IMR-90 (cell line): ENCODE measurements around the gene CLIC5. TPM values are rescaled to one million over a fixed set of nuclear protein-coding genes. Genes with fewer than 3 reads are reported as not detected.

ENCODE experiments used
- ATAC-seq: fragments of 200-7000 bp; cut with Tn5 transposase; 2 replicates; pipeline ENCODE4 v1.9.1; 2020; ENCODE audit warnings: low read depth, mild to moderate bottlenecking, moderate library complexity
- BruUV-seq: library from RNA; stranded (reverse); fragments of 400-500 nt; replicated peaks from 2 replicates; lab custom pipeline; 2021; lab: Mats Ljungman, UMichigan
- CTCF ChIA-PET: fragments of 300-600 bp; formaldehyde crosslinking; extraction: SDS; loops from one replicate; lab custom pipeline; 2021; ENCODE audit warnings: antibody characterized with exemption; lab: Yijun Ruan, JAX
- POLR2A ChIA-PET: fragments of 300-600 bp; sonication (Branson Sonifier 250); formaldehyde crosslinking; loops from one replicate; lab custom pipeline; 2022; ENCODE audit warnings: antibody characterized with exemption; ENCODE audit not compliant: unreplicated experiment; lab: Charles Lee
- DNase-seq: peaks from one replicate; pipeline ENCODE4 v3.0.0; 2013
- H2AFZ ChIP-seq: replicated peaks from 2 replicates; pipeline ENCODE3; 2013; ENCODE audit warnings: low read length, mild to moderate bottlenecking; ENCODE audit not compliant: poor library complexity
- H2AK5ac ChIP-seq: 2 replicates; pipeline ENCODE4 v1.6.1; 2013; ENCODE audit warnings: low read depth, low read length, inconsistent platforms
- H2AK9ac ChIP-seq: replicated peaks from 2 replicates; pipeline ENCODE3; 2013; ENCODE audit warnings: mild to moderate bottlenecking, low read depth, low read length, moderate library complexity; ENCODE audit not compliant: poor library complexity
- H2BK120ac ChIP-seq: 2 replicates; pipeline ENCODE4 v1.6.1; 2013; ENCODE audit warnings: low read depth, low read length, inconsistent platforms
- H2BK15ac ChIP-seq: 3 replicates; pipeline ENCODE4 v1.6.1; 2013; ENCODE audit warnings: low read depth, low read length, inconsistent platforms
- H2BK20ac ChIP-seq: 2 replicates; pipeline ENCODE4 v1.6.1; 2013; ENCODE audit warnings: low read depth, mild to moderate bottlenecking, inconsistent platforms, low read length, moderate library complexity
- H2BK5ac ChIP-seq: 2 replicates; pipeline ENCODE4 v1.6.1; 2013; ENCODE audit warnings: mild to moderate bottlenecking, low read depth, low read length, inconsistent platforms; ENCODE audit not compliant: poor library complexity, severe bottlenecking
- H3K14ac ChIP-seq: replicated peaks from 2 replicates; pipeline ENCODE4 v1.6.1; 2013; ENCODE audit warnings: low read depth, low read length, inconsistent platforms
- H3K18ac ChIP-seq: 2 replicates; pipeline ENCODE4 v1.6.1; 2013; ENCODE audit warnings: low read depth, low read length, control low read depth
- H3K23ac ChIP-seq: 2 replicates; pipeline ENCODE4 v1.6.1; 2013; ENCODE audit warnings: low read depth, low read length, inconsistent platforms
- H3K27ac ChIP-seq: 2 replicates; pipeline ENCODE4 v1.5.1; 2013; ENCODE audit warnings: mild to moderate bottlenecking, control low read depth, low read length; ENCODE audit not compliant: insufficient read depth
- H3K27me3 ChIP-seq: 2 replicates; pipeline ENCODE4 v1.6.1; 2013; ENCODE audit warnings: low read length; ENCODE audit not compliant: control insufficient read depth, insufficient read depth
- H3K36me3 ChIP-seq: 2 replicates; pipeline ENCODE4 v1.6.1; 2013; ENCODE audit warnings: low read length, mixed read lengths; ENCODE audit not compliant: control insufficient read depth, insufficient read depth
- H3K4ac ChIP-seq: 2 replicates; pipeline ENCODE4 v1.6.1; 2013; ENCODE audit warnings: low read depth, low read length, inconsistent platforms
- H3K4me1 ChIP-seq: 2 replicates; pipeline ENCODE4 v1.6.1; 2013; ENCODE audit warnings: low read length, mixed read lengths; ENCODE audit not compliant: control insufficient read depth, insufficient read depth
- H3K4me2 ChIP-seq: 2 replicates; pipeline ENCODE4 v1.6.1; 2013; ENCODE audit warnings: low read depth, mild to moderate bottlenecking, control low read depth, low read length, moderate library complexity
- H3K4me3 ChIP-seq: 2 replicates; pipeline ENCODE4 v1.5.1; 2013; ENCODE audit warnings: low read depth, mild to moderate bottlenecking, control low read depth, low read length, moderate library complexity; ENCODE audit not compliant: insufficient read depth
- H3K56ac ChIP-seq: 2 replicates; pipeline ENCODE4 v1.6.1; 2013; ENCODE audit warnings: low read length, inconsistent platforms; ENCODE audit not compliant: insufficient read depth; ENCODE audit errors: extremely low read depth
- H3K79me1 ChIP-seq, 2 experiments: 2 replicates each; pipeline ENCODE4 v1.6.1; 2013; ENCODE audit warnings: low read length in 2 of 2, inconsistent platforms in 1 of 2, low read depth in 1 of 2
- H3K9ac ChIP-seq: 2 replicates; pipeline ENCODE4 v1.6.1; 2013; ENCODE audit warnings: low read depth, low read length, control low read depth
- H3K9me1 ChIP-seq: 2 replicates; pipeline ENCODE4 v1.6.1; 2013; ENCODE audit warnings: low read length, inconsistent platforms; ENCODE audit not compliant: insufficient read depth
- H3K9me3 ChIP-seq: 2 replicates; pipeline ENCODE4 v1.6.1; 2013; ENCODE audit warnings: low read length; ENCODE audit not compliant: control insufficient read depth, insufficient read depth
- H4K20me1 ChIP-seq: 2 replicates; pipeline ENCODE4 v1.6.1; 2013; ENCODE audit warnings: low read length, inconsistent platforms; ENCODE audit not compliant: insufficient read depth
- H4K5ac ChIP-seq: 2 replicates; pipeline ENCODE4 v1.6.1; 2013; ENCODE audit warnings: mild to moderate bottlenecking, low read depth, low read length, control low read depth
- H4K8ac ChIP-seq, 2 experiments: 2 replicates each; pipeline ENCODE4 v1.6.1; 2013; ENCODE audit warnings: low read depth in 2 of 2, low read length in 2 of 2, control low read depth in 1 of 2, inconsistent platforms in 1 of 2
- H4K91ac ChIP-seq: 2 replicates; pipeline ENCODE4 v1.6.1; 2013; ENCODE audit warnings: low read depth, low read length, inconsistent platforms; ENCODE audit not compliant: insufficient read depth
- CHD1 ChIP-seq: IDR thresholded peaks from 2 replicates; pipeline ENCODE4 v1.6.1; 2012; ENCODE audit warnings: low read depth, low read length, improper control_type of control experiment
- MAZ ChIP-seq: IDR thresholded peaks from 2 replicates; pipeline ENCODE4 v1.6.1; 2012; ENCODE audit warnings: low read depth, mild to moderate bottlenecking, low read length, improper control_type of control experiment, moderate library complexity, borderline replicate concordance
- NFE2L2 ChIP-seq: fragments of 150-350 bp; IDR thresholded peaks from 2 replicates; pipeline ENCODE4 v1.6.1; 2016; ENCODE audit warnings: low read depth, mild to moderate bottlenecking, low read length
- POLR2A ChIP-seq: IDR thresholded peaks from 2 replicates; pipeline ENCODE4 v1.6.1; 2012; ENCODE audit warnings: mild to moderate bottlenecking, low read depth, low read length
- RCOR1 ChIP-seq: IDR thresholded peaks from 2 replicates; pipeline ENCODE4 v1.6.1; 2012; ENCODE audit warnings: mild to moderate bottlenecking, low read length, improper control_type of control experiment; ENCODE audit not compliant: insufficient replicate concordance
- RFX5 ChIP-seq: IDR thresholded peaks from 2 replicates; pipeline ENCODE4 v1.8.0; 2012; ENCODE audit warnings: low read depth, mild to moderate bottlenecking, low read length, moderate library complexity
- SMC3 ChIP-seq: fragments of 150-350 bp; IDR thresholded peaks from 2 replicates; pipeline ENCODE4 v1.6.1; 2016; ENCODE audit warnings: low read depth, mild to moderate bottlenecking, antibody characterized with exemption, low read length, moderate library complexity
- WGBS, 2 experiments: methylation state at CpG; one replicate each; pipeline versions ENCODE4 v1.1.5 to v1.1.7; 2013; ENCODE audit warnings: missing lambda C conversion rate in 2 of 2; ENCODE audit not compliant: insufficient read length in 1 of 2; ENCODE audit errors: extremely low coverage in 2 of 2; 5-methylcytosine and 5-hydroxymethylcytosine counted together
- dilution Hi-C: fragments of 300-500 bp; cut with HindIII; formaldehyde crosslinking; loops from one replicate; pipeline ENCODE4 v1.14.3; 2018; ENCODE audit warnings: low sequenced_read_pairs; ENCODE audit not compliant: unreplicated experiment
- in situ Hi-C: fragments of 300-500 bp; cut with MboI; formaldehyde crosslinking; loops from 3 replicates; pipeline ENCODE4 v1.14.3; 2019; ENCODE audit warnings: low sequenced_read_pairs, inconsistent platforms, mixed read lengths
- intact Hi-C: fragments of 100-400 bp; cut with micrococcal nuclease; formaldehyde crosslinking; loops from 2 replicates; pipeline ENCODE4 v1.10.0; 2022
- polyA plus RNA-seq, 3 experiments: library from polyadenylated mRNA; depleted of rRNA; stranded (reverse); fragments of >200 nt; gene quantifications; 2 replicates each; pipeline ENCODE4 v1.2.3, GENCODE V29; 2012; ENCODE audit warnings: low replicate concordance in 1 of 3
- total RNA-seq: library from RNA; depleted of rRNA; stranded (reverse); fragments of >200 nt; gene quantifications from 2 replicates; pipeline ENCODE4 v1.2.3, GENCODE V29; 2012
- TF ChIP-seq, protein P1 (sequence below): conservative IDR thresholded peaks from 2 replicates; pipeline ENCODE4 v1.5.1; 2012; ENCODE audit warnings: mild to moderate bottlenecking, low read depth, low read length, improper control_type of control experiment

Gene CLIC5
- total and polyA plus RNA-seq, 2 of the 4 experiments (the other 2 are of a cell fraction), result not detected

DNA sequence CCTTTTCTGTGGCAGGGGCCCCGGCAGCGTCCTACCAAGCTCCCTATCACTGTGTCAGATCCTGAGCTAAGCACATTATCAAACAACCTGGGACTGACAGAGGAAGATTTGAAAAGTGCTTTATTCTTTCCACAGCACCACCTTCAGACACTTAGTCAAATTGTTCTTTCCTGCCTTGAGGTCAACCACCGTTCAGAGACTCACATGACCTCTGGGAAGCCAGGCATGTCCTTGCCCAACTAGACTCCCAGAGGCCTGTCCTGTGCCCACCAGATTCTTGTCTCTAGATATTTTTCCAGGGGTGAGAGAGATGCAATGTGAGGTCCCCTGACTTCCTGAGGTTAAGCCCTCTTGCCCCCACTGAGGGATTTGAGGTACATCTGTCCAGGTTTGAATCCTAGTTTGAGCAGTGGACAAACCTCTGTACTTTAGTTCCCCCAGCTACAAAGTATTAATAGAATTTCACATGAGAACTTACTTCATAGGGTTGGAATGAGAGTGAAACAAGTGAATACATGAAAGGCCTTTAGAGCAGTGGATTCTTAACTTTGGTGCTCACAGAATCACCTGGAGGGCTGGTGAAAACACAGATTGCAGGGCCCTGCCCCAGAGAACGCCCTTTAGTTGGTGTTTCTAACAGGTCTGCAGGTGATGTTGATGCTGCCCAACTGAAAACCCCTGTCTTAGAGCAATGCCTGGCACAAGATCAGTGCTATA, 179.8 kb downstream of the CLIC5 start:
- Histone ChIP-seq H2BK120ac (no peak overlapping the region), H3K27me3 (peaks cover 16% of the 10 kb centered on the region), H2AFZ (no peak overlapping the region), H3K9ac (no peak overlapping the region), H3K14ac (no peak overlapping the region), H3K4me2 (no peak overlapping the region), H4K20me1 (no peaks in the 10 kb centered on the region), H3K79me1 (no peaks in the 10 kb centered on the region), H4K91ac (no peak overlapping the region), H3K36me3 (no peaks in the 10 kb centered on the region), H3K27ac (no peak overlapping the region), H2BK5ac (no peak overlapping the region), H3K56ac (no peak overlapping the region), H3K9me1 (no peaks in the 10 kb centered on the region), H2BK20ac (no peak overlapping the region), H3K18ac (no peak overlapping the region), H2BK15ac (no peak overlapping the region), H3K9me3 (no peaks in the 10 kb centered on the region), H4K8ac (no peak overlapping the region), H2AK5ac (no peak overlapping the region), H3K4me3 (no peak overlapping the region), H3K4ac (no peak overlapping the region), H4K5ac (no peak overlapping the region), H2AK9ac (no peak overlapping the region), H3K23ac (no peak overlapping the region), H3K4me1 (no peaks in the 10 kb centered on the region)
- no peak for DNase-seq
- WGBS, 2 experiments, result no CpG with 5 or more reads among the region's 4 CpGs
- in situ Hi-C loops, result no loop called here
- ATAC-seq, result no peak
- intact Hi-C loops, result no loop called here
- BruUV-seq, result no TSS peak
- dilution Hi-C loops, result no loop called here
- ChIA-PET CTCF (interaction anchor here (1.1 kb wide), 1 partner anchor 8 kb away, joined by 3 read pairs; no protein-coding TSS in a partner anchor), POLR2A (no interaction called here)
- no peak for TF ChIP-seq RFX5
- TF ChIP-seq SMC3, result no peak
- no peak for TF ChIP-seq NFE2L2
- no peak for TF ChIP-seq MAZ
- no peak for TF ChIP-seq RCOR1
- TF ChIP-seq, protein P1, sequence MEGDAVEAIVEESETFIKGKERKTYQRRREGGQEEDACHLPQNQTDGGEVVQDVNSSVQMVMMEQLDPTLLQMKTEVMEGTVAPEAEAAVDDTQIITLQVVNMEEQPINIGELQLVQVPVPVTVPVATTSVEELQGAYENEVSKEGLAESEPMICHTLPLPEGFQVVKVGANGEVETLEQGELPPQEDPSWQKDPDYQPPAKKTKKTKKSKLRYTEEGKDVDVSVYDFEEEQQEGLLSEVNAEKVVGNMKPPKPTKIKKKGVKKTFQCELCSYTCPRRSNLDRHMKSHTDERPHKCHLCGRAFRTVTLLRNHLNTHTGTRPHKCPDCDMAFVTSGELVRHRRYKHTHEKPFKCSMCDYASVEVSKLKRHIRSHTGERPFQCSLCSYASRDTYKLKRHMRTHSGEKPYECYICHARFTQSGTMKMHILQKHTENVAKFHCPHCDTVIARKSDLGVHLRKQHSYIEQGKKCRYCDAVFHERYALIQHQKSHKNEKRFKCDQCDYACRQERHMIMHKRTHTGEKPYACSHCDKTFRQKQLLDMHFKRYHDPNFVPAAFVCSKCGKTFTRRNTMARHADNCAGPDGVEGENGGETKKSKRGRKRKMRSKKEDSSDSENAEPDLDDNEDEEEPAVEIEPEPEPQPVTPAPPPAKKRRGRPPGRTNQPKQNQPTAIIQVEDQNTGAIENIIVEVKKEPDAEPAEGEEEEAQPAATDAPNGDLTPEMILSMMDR, result no peak
- TF ChIP-seq POLR2A, result no peak
- no peak for TF ChIP-seq CHD1
